ENCODE results near the gene LGALS7.

DNA sequence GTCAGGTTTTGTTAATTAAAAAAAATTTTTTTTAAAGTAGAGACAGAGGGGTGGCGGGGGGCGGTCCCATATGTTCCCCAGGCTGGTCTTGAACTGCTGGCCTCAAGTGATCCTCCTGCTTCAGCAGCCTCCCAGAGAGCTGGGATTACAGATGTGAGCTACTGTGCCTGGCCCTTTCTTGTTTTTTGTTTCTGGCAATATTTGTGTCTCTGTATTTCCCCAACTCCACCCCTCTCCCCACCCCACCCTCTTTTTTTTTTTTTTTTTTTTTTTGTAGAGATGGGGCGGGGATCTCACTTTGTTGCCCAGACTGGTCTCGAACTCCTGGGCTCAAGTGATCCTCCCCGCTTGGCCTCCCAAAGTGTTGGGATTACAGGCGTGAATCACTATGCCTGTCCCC lies 28.4 kb downstream of the LGALS7 start:
- no peak for TF ChIP-seq MXI1 (IDR thresholded peaks at IDR 0.05; ENCODE audit: borderline replicate concordance, low read depth, low read length)
- TF ChIP-seq, protein P1, sequence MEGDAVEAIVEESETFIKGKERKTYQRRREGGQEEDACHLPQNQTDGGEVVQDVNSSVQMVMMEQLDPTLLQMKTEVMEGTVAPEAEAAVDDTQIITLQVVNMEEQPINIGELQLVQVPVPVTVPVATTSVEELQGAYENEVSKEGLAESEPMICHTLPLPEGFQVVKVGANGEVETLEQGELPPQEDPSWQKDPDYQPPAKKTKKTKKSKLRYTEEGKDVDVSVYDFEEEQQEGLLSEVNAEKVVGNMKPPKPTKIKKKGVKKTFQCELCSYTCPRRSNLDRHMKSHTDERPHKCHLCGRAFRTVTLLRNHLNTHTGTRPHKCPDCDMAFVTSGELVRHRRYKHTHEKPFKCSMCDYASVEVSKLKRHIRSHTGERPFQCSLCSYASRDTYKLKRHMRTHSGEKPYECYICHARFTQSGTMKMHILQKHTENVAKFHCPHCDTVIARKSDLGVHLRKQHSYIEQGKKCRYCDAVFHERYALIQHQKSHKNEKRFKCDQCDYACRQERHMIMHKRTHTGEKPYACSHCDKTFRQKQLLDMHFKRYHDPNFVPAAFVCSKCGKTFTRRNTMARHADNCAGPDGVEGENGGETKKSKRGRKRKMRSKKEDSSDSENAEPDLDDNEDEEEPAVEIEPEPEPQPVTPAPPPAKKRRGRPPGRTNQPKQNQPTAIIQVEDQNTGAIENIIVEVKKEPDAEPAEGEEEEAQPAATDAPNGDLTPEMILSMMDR (conservative IDR thresholded peaks at IDR 0.05; ENCODE audit: low read depth, low read length), result no peak
- no peak for TF ChIP-seq POLR2A (IDR thresholded peaks at IDR 0.05; ENCODE audit: low read depth, low read length)
- TF ChIP-seq MAFK (IDR thresholded peaks at IDR 0.05; ENCODE audit: low read depth, low read length), result no peak
- no peak for TF ChIP-seq RCOR1 (IDR thresholded peaks at IDR 0.05; ENCODE audit: insufficient replicate concordance, low read length)
